Mesothelial cell of epicardium (in vitro differentiated cells): Measurements from ENCODE around the gene RAB35. TPM values are rescaled to one million over a fixed set of nuclear protein-coding genes. Genes with fewer than 3 reads are reported as not detected.

ENCODE experiments used
- DNase-seq, 2 experiments: peaks; one replicate each; pipeline ENCODE4 v3.0.0; 2021; ENCODE audit warnings: low spot score in 2 of 2; ENCODE audit not compliant: unreplicated experiment in 2 of 2
- H3K27ac Mint-ChIP-seq: 2 replicates; pipeline ENCODE4 v1.8.0; 2021; ENCODE audit warnings: mixed read lengths
- H3K27me3 Mint-ChIP-seq: 2 replicates; pipeline ENCODE4 v1.8.0; 2021; ENCODE audit warnings: low read depth, mixed read lengths
- H3K36me3 Mint-ChIP-seq: 2 replicates; pipeline ENCODE4 v1.8.0; 2021; ENCODE audit warnings: mixed read lengths
- H3K4me1 Mint-ChIP-seq: 2 replicates; pipeline ENCODE4 v1.8.0; 2021; ENCODE audit warnings: mixed read lengths
- H3K4me3 Mint-ChIP-seq: 2 replicates; pipeline ENCODE4 v1.8.0; 2021; ENCODE audit warnings: mild to moderate bottlenecking, moderate library complexity, mixed read lengths
- H3K9me3 Mint-ChIP-seq: 2 replicates; pipeline ENCODE4 v1.8.0; 2021; ENCODE audit warnings: mixed read lengths
- CTCF ChIP-seq: fragments of 200-600 bp; sonication (generic); IDR thresholded peaks from one replicate; pipeline ENCODE4 v1.5.0; 2021; ENCODE audit warnings: antibody characterized with exemption; ENCODE audit not compliant: unreplicated experiment
- total RNA-seq: library from RNA; stranded (reverse); gene quantifications from 3 replicates; pipeline ENCODE4 v1.2.1, GENCODE V29; 2021

RAB35 gene
- total RNA-seq, 1 donor from 2014 or later, result 36.5 TPM

GRCh38 chr12:120118321-120119061 is 1.9 kb upstream of the RAB35 start:
- no peak overlapping the region for H3K27ac Mint-ChIP-seq
- no peak for TF ChIP-seq CTCF
- no peaks in the 10 kb centered on the region for H3K27me3 Mint-ChIP-seq
- H3K36me3 Mint-ChIP-seq, result peaks cover 4% of the 10 kb centered on the region
- peak overlapping the region; percentile 76 for H3K4me3 Mint-ChIP-seq
- no peak for DNase-seq
- no peaks in the 10 kb centered on the region for H3K9me3 Mint-ChIP-seq
- H3K4me1 Mint-ChIP-seq, result peaks cover 31% of the 10 kb centered on the region

DNA sequence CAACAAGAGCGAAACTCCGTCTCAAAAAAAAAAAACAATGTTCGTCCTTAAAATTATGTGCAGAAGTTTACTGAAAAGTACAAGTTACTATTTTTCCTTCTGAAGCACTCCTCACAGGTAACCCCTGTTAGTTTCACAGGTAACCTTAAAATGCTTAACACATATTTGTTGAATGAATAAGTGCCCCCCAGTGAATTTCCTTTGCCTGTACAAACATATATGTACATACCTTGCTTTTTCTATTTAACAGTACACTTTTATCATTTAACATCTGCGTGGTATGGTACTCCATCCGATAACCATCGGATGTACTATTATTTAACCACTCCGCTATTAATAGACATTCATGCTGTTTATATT is 1.4 kb upstream of the RAB35 start:
- H3K27ac Mint-ChIP-seq, result peak overlapping the region; percentile 75
- peaks cover 31% of the 10 kb centered on the region for H3K4me1 Mint-ChIP-seq
- DNase-seq, result no peak
- TF ChIP-seq CTCF, result no peak
- H3K27me3 Mint-ChIP-seq, result no peaks in the 10 kb centered on the region
- H3K4me3 Mint-ChIP-seq, result peak overlapping the region; percentile 76
- H3K36me3 Mint-ChIP-seq, result peaks cover 6% of the 10 kb centered on the region
- no peaks in the 10 kb centered on the region for H3K9me3 Mint-ChIP-seq

GRCh38 chr12:120116792-120117651 is 469 bp upstream of the RAB35 start:
- H3K4me1 Mint-ChIP-seq, result peaks cover 34% of the 10 kb centered on the region
- H3K36me3 Mint-ChIP-seq, result peaks cover 6% of the 10 kb centered on the region
- peak; percentile 97 to 99 for DNase-seq
- H3K27ac Mint-ChIP-seq, result peak overlapping the region; percentile 83
- H3K27me3 Mint-ChIP-seq, result no peaks in the 10 kb centered on the region
- no peaks in the 10 kb centered on the region for H3K9me3 Mint-ChIP-seq
- peak overlapping the region; percentile 76 for H3K4me3 Mint-ChIP-seq
- TF ChIP-seq CTCF, result no peak

DNA sequence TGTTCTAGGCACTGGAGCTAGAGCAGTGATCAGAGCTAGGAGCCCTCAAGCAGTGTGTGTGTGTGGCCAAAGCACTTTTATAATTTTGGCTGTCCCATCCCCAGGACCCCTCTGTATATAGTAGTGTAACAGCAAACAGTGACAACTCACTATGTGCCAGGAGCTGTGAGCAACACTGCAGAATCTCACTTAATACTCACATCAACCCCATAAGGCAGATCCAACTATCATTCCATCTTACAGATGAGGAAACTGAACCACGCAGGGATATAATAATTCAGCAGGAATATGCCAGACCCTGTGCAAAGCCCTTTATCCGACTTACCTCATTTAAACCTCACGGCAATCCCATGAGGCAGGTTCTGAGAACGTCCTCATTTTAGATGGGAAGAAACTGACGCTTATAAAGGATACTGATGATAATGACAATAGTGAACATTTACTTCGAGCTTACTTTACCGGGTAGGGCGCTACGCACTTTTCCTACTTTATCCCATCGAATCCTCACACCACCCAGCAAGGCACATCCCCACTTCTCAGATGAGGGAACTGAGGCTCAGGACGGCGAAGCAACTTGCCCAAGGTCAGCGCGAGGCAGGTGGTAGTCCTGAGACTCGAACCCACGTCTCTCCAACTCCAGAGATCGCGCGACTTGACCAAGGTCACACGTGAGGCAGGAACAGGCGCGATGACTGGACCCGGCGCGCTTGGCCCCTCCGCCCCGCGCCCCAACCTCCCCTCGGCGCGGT is 687 bp downstream of the RAB35 start:
- Mint-ChIP-seq H3K4me1 (peaks cover 34% of the 10 kb centered on the region), H3K9me3 (no peaks in the 10 kb centered on the region), H3K4me3 (peak overlapping the region; percentile 91), H3K27ac (peak overlapping the region; percentile 88), H3K36me3 (peaks cover 6% of the 10 kb centered on the region), H3K27me3 (no peaks in the 10 kb centered on the region)
- DNase-seq, result no peak
- TF ChIP-seq CTCF, result no peak

GRCh38 chr12:120115066-120115465 is 1.5 kb downstream of the RAB35 start:
- Mint-ChIP-seq H3K4me1 (peaks cover 34% of the 10 kb centered on the region), H3K9me3 (no peaks in the 10 kb centered on the region), H3K27me3 (no peaks in the 10 kb centered on the region), H3K36me3 (peaks cover 6% of the 10 kb centered on the region), H3K4me3 (peak overlapping the region; percentile 91), H3K27ac (peak overlapping the region; percentile 24)
- TF ChIP-seq CTCF, result no peak
- DNase-seq, result no peak
